ENCODE measurements around the gene CLCF1.

GRCh38 chr11:67371189-67371910 lies 2.0 kb downstream of the CLCF1 start:
- TF ChIP-seq, protein P1, sequence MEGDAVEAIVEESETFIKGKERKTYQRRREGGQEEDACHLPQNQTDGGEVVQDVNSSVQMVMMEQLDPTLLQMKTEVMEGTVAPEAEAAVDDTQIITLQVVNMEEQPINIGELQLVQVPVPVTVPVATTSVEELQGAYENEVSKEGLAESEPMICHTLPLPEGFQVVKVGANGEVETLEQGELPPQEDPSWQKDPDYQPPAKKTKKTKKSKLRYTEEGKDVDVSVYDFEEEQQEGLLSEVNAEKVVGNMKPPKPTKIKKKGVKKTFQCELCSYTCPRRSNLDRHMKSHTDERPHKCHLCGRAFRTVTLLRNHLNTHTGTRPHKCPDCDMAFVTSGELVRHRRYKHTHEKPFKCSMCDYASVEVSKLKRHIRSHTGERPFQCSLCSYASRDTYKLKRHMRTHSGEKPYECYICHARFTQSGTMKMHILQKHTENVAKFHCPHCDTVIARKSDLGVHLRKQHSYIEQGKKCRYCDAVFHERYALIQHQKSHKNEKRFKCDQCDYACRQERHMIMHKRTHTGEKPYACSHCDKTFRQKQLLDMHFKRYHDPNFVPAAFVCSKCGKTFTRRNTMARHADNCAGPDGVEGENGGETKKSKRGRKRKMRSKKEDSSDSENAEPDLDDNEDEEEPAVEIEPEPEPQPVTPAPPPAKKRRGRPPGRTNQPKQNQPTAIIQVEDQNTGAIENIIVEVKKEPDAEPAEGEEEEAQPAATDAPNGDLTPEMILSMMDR (IDR thresholded peaks at IDR 0.05): peak in 2 of 3 donors; percentile 62 to 72
- peak in 1 of 3 donors; percentile 22 for TF ChIP-seq POLR2AphosphoS5 (IDR thresholded peaks at IDR 0.05)
